Neuronal stem cell (in vitro differentiated cells): ENCODE data around the gene MRPL3.

Experiments
- DNase-seq: peaks from one replicate; pipeline ENCODE4 v3.0.0-alpha.2; 2013; ENCODE audit warnings: low spot score
- H2AFZ ChIP-seq: one replicate; pipeline ENCODE4 v1.6.1; 2013; ENCODE audit warnings: mild to moderate bottlenecking, low read length, inconsistent platforms
- H2AK5ac ChIP-seq: 2 replicates; pipeline ENCODE4 v1.6.1; 2013; ENCODE audit warnings: low read depth, mild to moderate bottlenecking, inconsistent platforms, low read length, moderate library complexity, mixed read lengths
- H2BK120ac ChIP-seq: 2 replicates; pipeline ENCODE4 v1.6.1; 2013; ENCODE audit warnings: low read depth, mild to moderate bottlenecking, inconsistent platforms, low read length, moderate library complexity, mixed read lengths
- H2BK12ac ChIP-seq: one replicate; pipeline ENCODE4 v1.6.1; 2013; ENCODE audit warnings: low read length, inconsistent platforms
- H2BK15ac ChIP-seq: 2 replicates; pipeline ENCODE4 v1.6.1; 2013; ENCODE audit warnings: mild to moderate bottlenecking, low read length, inconsistent platforms, mixed read lengths
- H2BK5ac ChIP-seq: one replicate; pipeline ENCODE4 v1.6.1; 2013; ENCODE audit warnings: inconsistent platforms, mild to moderate bottlenecking, low read length, moderate library complexity
- H3K14ac ChIP-seq: one replicate; pipeline ENCODE4 v1.6.1; 2013; ENCODE audit warnings: low read length, inconsistent platforms
- H3K18ac ChIP-seq: 2 replicates; pipeline ENCODE4 v1.6.1; 2013; ENCODE audit warnings: low read length, inconsistent platforms
- H3K23ac ChIP-seq: 2 replicates; pipeline ENCODE4 v1.6.1; 2013; ENCODE audit warnings: low read depth, mild to moderate bottlenecking, mixed read lengths, low read length, inconsistent platforms; ENCODE audit not compliant: poor library complexity
- H3K27ac ChIP-seq: replicated peaks from 3 replicates; pipeline ENCODE4 v1.5.1; 2013; ENCODE audit warnings: low read length, inconsistent platforms
- H3K27me3 ChIP-seq, 3 experiments: 2 replicates each; pipeline ENCODE4 v1.6.1; 2013; ENCODE audit warnings: low read length in 3 of 3, mild to moderate bottlenecking in 2 of 3, inconsistent platforms in 1 of 3, low read depth in 1 of 3, mixed read lengths in 1 of 3, moderate library complexity in 1 of 3; ENCODE audit not compliant: control insufficient read depth in 3 of 3, insufficient read depth in 3 of 3
- H3K36me3 ChIP-seq, 2 donors: replicated peaks in 1 of 2; 2 replicates each; pipeline ENCODE4 v1.6.1; 2013; ENCODE audit warnings: low read length in 2 of 2; ENCODE audit not compliant: control insufficient read depth in 2 of 2, insufficient read depth in 2 of 2
- H3K4ac ChIP-seq: 2 replicates; pipeline ENCODE4 v1.6.1; 2013; ENCODE audit warnings: inconsistent platforms, mild to moderate bottlenecking, low read length, moderate library complexity
- H3K4me1 ChIP-seq, 2 donors: 1 replicate in 1 of 2; 2 replicates in 1 of 2; pipeline ENCODE4 v1.6.1; 2013; ENCODE audit warnings: low read length in 2 of 2, low read depth in 1 of 2; ENCODE audit not compliant: control insufficient read depth in 2 of 2, insufficient read depth in 1 of 2
- H3K4me2 ChIP-seq: one replicate; pipeline ENCODE4 v1.6.1; 2013; ENCODE audit warnings: mild to moderate bottlenecking, low read length, inconsistent platforms; ENCODE audit not compliant: insufficient read depth, poor library complexity, severe bottlenecking
- H3K4me3 ChIP-seq, 2 donors: 2 replicates each; pipeline ENCODE4 v1.5.1; 2013; ENCODE audit warnings: low read length in 2 of 2, mild to moderate bottlenecking in 2 of 2, inconsistent platforms in 1 of 2, moderate library complexity in 1 of 2
- H3K79me1 ChIP-seq: one replicate; pipeline ENCODE4 v1.6.1; 2013; ENCODE audit warnings: low read depth, mild to moderate bottlenecking, inconsistent platforms, low read length, moderate library complexity
- H3K9ac ChIP-seq: one replicate; pipeline ENCODE4 v1.6.1; 2013; ENCODE audit warnings: mild to moderate bottlenecking, low read depth, low read length, inconsistent platforms; ENCODE audit not compliant: poor library complexity
- H3K9me3 ChIP-seq, 2 donors: replicated peaks in 1 of 2; 2 replicates each; pipeline versions ENCODE3 to v1.6.1; 2013; ENCODE audit warnings: low read length in 2 of 2, mild to moderate bottlenecking in 2 of 2, inconsistent platforms in 1 of 2, low read depth in 1 of 2, mixed read lengths in 1 of 2, moderate library complexity in 1 of 2; ENCODE audit not compliant: control insufficient read depth in 2 of 2, insufficient read depth in 1 of 2
- H4K8ac ChIP-seq: one replicate; pipeline ENCODE4 v1.6.1; 2013; ENCODE audit warnings: low read depth, mild to moderate bottlenecking, inconsistent platforms, low read length, moderate library complexity
- H4K91ac ChIP-seq: one replicate; pipeline ENCODE4 v1.6.1; 2013; ENCODE audit warnings: low read length, low read depth, mild to moderate bottlenecking, inconsistent platforms; ENCODE audit not compliant: poor library complexity
- WGBS, 2 donors: extraction: QIAGEN DNeasy Blood & Tissue Kit; methylation state at CpG; one replicate each; pipeline ENCODE4 v1.1.7; 2013; ENCODE audit warnings: missing lambda C conversion rate in 2 of 2, mixed read lengths in 1 of 2; ENCODE audit not compliant: insufficient read length in 2 of 2, insufficient replicate concordance in 1 of 2; ENCODE audit errors: extremely low coverage in 2 of 2; 5-methylcytosine and 5-hydroxymethylcytosine counted together

The MRPL3 gene

DNA sequence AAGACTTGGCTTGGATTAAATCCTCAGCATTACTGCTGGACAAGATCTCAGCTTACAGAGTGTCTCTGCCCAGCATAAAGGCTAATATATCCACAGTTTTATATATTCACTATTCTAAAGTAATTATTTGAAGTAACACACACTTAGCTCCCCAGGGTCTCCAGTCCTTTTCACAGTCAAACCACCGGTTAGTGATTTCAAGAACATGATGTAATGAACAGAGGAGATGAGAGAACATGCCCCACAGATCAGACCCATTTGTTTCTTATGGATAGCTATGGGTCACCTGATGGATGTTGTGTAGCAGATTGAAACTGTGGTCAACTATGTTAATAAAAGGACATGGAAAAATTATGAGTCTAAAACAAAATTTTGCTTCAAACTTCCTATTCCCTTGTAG lies 44.8 kb upstream of the MRPL3 start:
- Histone ChIP-seq H3K9me3 (no peaks in the 10 kb centered on the region), H3K4ac (no peak overlapping the region), H3K4me3 (no peak overlapping the region), H2AFZ (no peak overlapping the region), H2BK120ac (no peak overlapping the region), H3K79me1 (no peaks in the 10 kb centered on the region), H3K23ac (no peak overlapping the region), H2BK5ac (no peak overlapping the region), H3K27me3 (no peaks in the 10 kb centered on the region), H3K18ac (no peak overlapping the region), H2BK12ac (no peak overlapping the region), H2BK15ac (no peak overlapping the region), H4K8ac (no peak overlapping the region), H2AK5ac (no peak overlapping the region), H3K4me1 (no peaks in the 10 kb centered on the region), H3K4me2 (no peak overlapping the region), H3K14ac (no peak overlapping the region), H3K27ac (no peak overlapping the region), H3K36me3 (no peaks in the 10 kb centered on the region), H3K9ac (no peak overlapping the region), H4K91ac (no peak overlapping the region)
- DNase-seq: no peak
- WGBS, 2 donors: no CpG with 5 or more reads among the region's 1 CpG

- H3K27ac ChIP-seq: no peak overlapping the region
- H3K4ac ChIP-seq: no peak overlapping the region
- H3K14ac ChIP-seq: no peak overlapping the region
- H2BK15ac ChIP-seq: no peak overlapping the region
- H2BK12ac ChIP-seq: no peak overlapping the region
- no peak overlapping the region for H2AK5ac ChIP-seq
- no peaks in the 10 kb centered on the region for H3K9me3 ChIP-seq
- no peak overlapping the region for H2BK120ac ChIP-seq
- H3K18ac ChIP-seq: no peak overlapping the region
- no peaks in the 10 kb centered on the region for H3K79me1 ChIP-seq
- H3K4me3 ChIP-seq: no peak overlapping the region
- no peak overlapping the region for H4K91ac ChIP-seq
- no peak for DNase-seq
- no peaks in the 10 kb centered on the region for H3K27me3 ChIP-seq
- H2BK5ac ChIP-seq: no peak overlapping the region
- no peaks in the 10 kb centered on the region for H3K4me1 ChIP-seq
- H3K36me3 ChIP-seq: peaks cover 0 to 2% of the 10 kb centered on the region in 2 donors
- H3K23ac ChIP-seq: no peak overlapping the region
- no peak overlapping the region for H3K9ac ChIP-seq
- H3K4me2 ChIP-seq: no peak overlapping the region
- H2AFZ ChIP-seq: no peak overlapping the region
- H4K8ac ChIP-seq: no peak overlapping the region
Measured at GRCh38 chr3:131546441-131546840, 43.7 kb upstream of the MRPL3 start.

DNA sequence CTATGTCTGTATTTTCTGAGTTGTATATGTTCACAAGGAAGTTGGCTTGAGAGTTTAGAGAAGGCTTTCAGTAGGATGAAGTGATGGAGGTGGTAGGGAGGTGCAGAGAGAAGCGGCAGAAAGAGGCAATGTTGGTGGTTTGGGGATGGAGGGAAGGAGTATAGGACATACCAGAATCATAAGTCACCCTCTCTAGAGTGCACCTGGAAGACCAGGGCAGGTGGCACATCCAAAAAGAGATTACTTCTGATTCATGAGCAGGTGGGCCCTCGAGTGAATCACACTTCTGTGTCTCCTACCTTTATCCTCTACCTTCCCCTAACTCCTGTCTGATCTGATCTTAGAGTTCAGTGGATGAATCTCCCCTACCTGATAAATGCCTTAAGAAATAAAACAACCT lies 41.8 kb upstream of the MRPL3 start:
- H3K4me1 ChIP-seq: no peaks in the 10 kb centered on the region
- no peaks in the 10 kb centered on the region for H3K9me3 ChIP-seq
- no peak overlapping the region for H3K18ac ChIP-seq
- no peak overlapping the region for H4K8ac ChIP-seq
- H3K27ac ChIP-seq: no peak overlapping the region
- H2BK15ac ChIP-seq: no peak overlapping the region
- no peak overlapping the region for H2BK5ac ChIP-seq
- H2BK120ac ChIP-seq: no peak overlapping the region
- H3K9ac ChIP-seq: no peak overlapping the region
- no peaks in the 10 kb centered on the region for H3K27me3 ChIP-seq
- no peaks in the 10 kb centered on the region for H3K79me1 ChIP-seq
- H2AFZ ChIP-seq: no peak overlapping the region
- no peak overlapping the region for H3K14ac ChIP-seq
- peaks cover 0 to 2% of the 10 kb centered on the region in 2 donors for H3K36me3 ChIP-seq
- no peak overlapping the region for H2BK12ac ChIP-seq
- no peak overlapping the region for H3K4ac ChIP-seq
- no CpG with 5 or more reads among the region's 2 CpGs for WGBS, 2 donors
- H4K91ac ChIP-seq: no peak overlapping the region
- no peak overlapping the region for H3K4me3 ChIP-seq
- H3K4me2 ChIP-seq: no peak overlapping the region
- H3K23ac ChIP-seq: no peak overlapping the region
- DNase-seq: no peak
- H2AK5ac ChIP-seq: no peak overlapping the region

- H2BK5ac ChIP-seq: no peak overlapping the region
- H3K27me3 ChIP-seq: no peaks in the 10 kb centered on the region
- no peak overlapping the region for H2BK120ac ChIP-seq
- H3K9me3 ChIP-seq: no peaks in the 10 kb centered on the region
- peaks cover 0 to 2% of the 10 kb centered on the region in 2 donors for H3K36me3 ChIP-seq
- no peak overlapping the region for H3K4ac ChIP-seq
- H3K9ac ChIP-seq: no peak overlapping the region
- H2AK5ac ChIP-seq: no peak overlapping the region
- H3K79me1 ChIP-seq: no peaks in the 10 kb centered on the region
- H3K23ac ChIP-seq: no peak overlapping the region
- no peak overlapping the region for H3K14ac ChIP-seq
- no peak overlapping the region for H3K18ac ChIP-seq
- no peaks in the 10 kb centered on the region for H3K4me1 ChIP-seq
- no peak overlapping the region for H4K8ac ChIP-seq
- H2AFZ ChIP-seq: peak overlapping the region; percentile 32
- no peak overlapping the region for H2BK15ac ChIP-seq
- no peak overlapping the region for H3K27ac ChIP-seq
- no peak overlapping the region for H2BK12ac ChIP-seq
- no peak overlapping the region for H3K4me3 ChIP-seq
- H3K4me2 ChIP-seq: no peak overlapping the region
- H4K91ac ChIP-seq: no peak overlapping the region
- no peak for DNase-seq
Measured at GRCh38 chr3:131543714-131544113, 40.9 kb upstream of the MRPL3 start.
